SK-N-SH (cell line): ENCODE measurements around the gene CBFA2T3. TPM values are rescaled to one million over a fixed set of nuclear protein-coding genes. Genes with fewer than 3 reads are reported as not detected.
"Not testable (repeated sequence)": the region's sequence is repeated elsewhere in the genome, so short reads cannot be mapped to it uniquely, and the experiment has no call there.

ENCODE experiments used
- CTCF ChIA-PET: fragments of 300-600, 350-600 bp; formaldehyde crosslinking; extraction: SDS; loops from one replicate; lab custom pipeline; 2021; lab: Yijun Ruan, JAX
- POLR2A ChIA-PET: fragments of 350-600 bp; sonication (Branson Sonifier 250); formaldehyde crosslinking; extraction: SDS; loops from one replicate; lab custom pipeline; 2020; ENCODE audit warnings: antibody characterized with exemption, inconsistent platforms; lab: Yijun Ruan, JAX
- DNase-seq: peaks from one replicate; pipeline ENCODE4 v3.0.0; 2012
- H2AFZ ChIP-seq: fragments of 200-600 bp; sonication (generic); 2 replicates; pipeline ENCODE4 v1.8.1; 2016; ENCODE audit warnings: antibody characterized with exemption, mild to moderate bottlenecking, low read depth
- H3F3A ChIP-seq: fragments of 200-600 bp; sonication (generic); replicated peaks from 2 replicates; pipeline ENCODE3; 2016; ENCODE audit warnings: antibody characterized with exemption, mild to moderate bottlenecking; ENCODE audit not compliant: insufficient read depth
- H3K27ac ChIP-seq, 2 experiments: fragments of 200-500 bp in 1 of 2; fragments of 200-600 bp in 1 of 2; sonication (Bioruptor generic) in 1 of 2; sonication (generic), shearing (Covaris generic) in 1 of 2; 2 replicates each; pipeline versions ENCODE4 v1.5.1 to v1.6.1; 2014 to 2016; ENCODE audit warnings: low read depth in 2 of 2, inconsistent platforms in 1 of 2, low read length in 1 of 2, mild to moderate bottlenecking in 1 of 2, mixed read lengths in 1 of 2
- H3K27me3 ChIP-seq: fragments of 200-600 bp; sonication (generic), shearing (Covaris generic); 2 replicates; pipeline ENCODE4 v1.6.1; 2016; ENCODE audit warnings: mixed run types; ENCODE audit not compliant: insufficient read depth
- H3K36me3 ChIP-seq, 2 experiments: fragments of 200-500 bp in 1 of 2; fragments of 200-600 bp in 1 of 2; sonication (Bioruptor generic) in 1 of 2; sonication (generic) in 1 of 2; replicated peaks in 1 of 2; 2 replicates each; pipeline versions ENCODE3 to v1.5.1; 2014 to 2016; ENCODE audit warnings: low read length in 1 of 2, mild to moderate bottlenecking in 1 of 2; ENCODE audit not compliant: insufficient read depth in 2 of 2, control insufficient read depth in 1 of 2
- H3K4me1 ChIP-seq, 2 experiments: fragments of 200-500 bp in 1 of 2; fragments of 200-600 bp in 1 of 2; sonication (Bioruptor generic) in 1 of 2; sonication (generic), shearing (Covaris generic) in 1 of 2; 2 replicates each; pipeline versions ENCODE4 v1.5.1 to v1.6.1; 2014 to 2016; ENCODE audit warnings: low read depth in 1 of 2, low read length in 1 of 2, mixed run types in 1 of 2; ENCODE audit not compliant: insufficient read depth in 2 of 2, control insufficient read depth in 1 of 2
- H3K4me2 ChIP-seq: fragments of 200-600 bp; sonication (generic), shearing (Covaris generic); 2 replicates; pipeline ENCODE4 v1.6.1; 2017; ENCODE audit warnings: mixed run types
- H3K4me3 ChIP-seq, 2 experiments: fragments of 200-500 bp in 1 of 2; fragments of 200-600 bp in 1 of 2; sonication (Bioruptor generic) in 1 of 2; sonication (generic), shearing (Covaris generic) in 1 of 2; 2 replicates each; pipeline versions ENCODE4 v1.5.1 to v1.8.1; 2014 to 2016; ENCODE audit warnings: low read depth in 2 of 2, inconsistent platforms in 1 of 2, low read length in 1 of 2, mild to moderate bottlenecking in 1 of 2, mixed read lengths in 1 of 2, moderate library complexity in 1 of 2
- H3K79me2 ChIP-seq: fragments of 200-600 bp; sonication (generic); 2 replicates; pipeline ENCODE4 v1.8.1; 2017; ENCODE audit warnings: mild to moderate bottlenecking; ENCODE audit not compliant: insufficient read depth
- H3K9ac ChIP-seq: fragments of 200-600 bp; sonication (generic); 2 replicates; pipeline ENCODE4 v1.6.1; 2017; ENCODE audit warnings: mixed run types
- H3K9me2 ChIP-seq: fragments of 200-600 bp; sonication (generic); 2 replicates; pipeline ENCODE4 v1.6.1; 2017; ENCODE audit warnings: mixed run types
- H3K9me3 ChIP-seq: fragments of 200-600 bp; sonication (generic); 2 replicates; pipeline ENCODE4 v1.6.1; 2017; ENCODE audit warnings: mixed run types, mild to moderate bottlenecking, moderate library complexity
- H4K20me1 ChIP-seq: fragments of 200-600 bp; sonication (generic); 2 replicates; pipeline ENCODE4 v1.6.1; 2017; ENCODE audit warnings: mild to moderate bottlenecking, mixed run types; ENCODE audit not compliant: insufficient read depth
- EP300 ChIP-seq, 2 experiments: IDR thresholded peaks; 2 replicates each; pipeline versions ENCODE4 v1.4.0 to v1.6.1; 2012; ENCODE audit warnings: borderline replicate concordance in 1 of 2, low read depth in 1 of 2, low read length in 1 of 2
- EZH2phosphoT487 ChIP-seq: fragments of 200-600 bp; sonication (generic); IDR thresholded peaks from 2 replicates; pipeline ENCODE4 v1.6.1; 2017; ENCODE audit warnings: low read depth, mixed run types, mild to moderate bottlenecking, antibody characterized with exemption, moderate library complexity, borderline replicate concordance
- GATA2 ChIP-seq: sonication (generic); formaldehyde crosslinking; IDR thresholded peaks from 2 replicates; pipeline ENCODE4 v1.5.0; 2020; ENCODE audit warnings: mild to moderate bottlenecking, missing genetic modification reagents
- JUND ChIP-seq: IDR thresholded peaks from 2 replicates; pipeline ENCODE4 v1.4.0; 2012
- NFIC ChIP-seq: IDR thresholded peaks from 2 replicates; pipeline ENCODE4 v1.4.0; 2012; ENCODE audit warnings: borderline replicate concordance
- RCOR1 ChIP-seq: fragments of 150-350 bp; IDR thresholded peaks from 2 replicates; pipeline ENCODE4 v1.6.1; 2017; ENCODE audit warnings: antibody characterized with exemption, low read length
- RXRA ChIP-seq: IDR thresholded peaks from 2 replicates; pipeline ENCODE4 v1.4.0; 2012; ENCODE audit warnings: low read depth, mild to moderate bottlenecking, borderline replicate concordance
- SIN3A ChIP-seq: IDR thresholded peaks from 2 replicates; pipeline ENCODE4 v1.6.1; 2012; ENCODE audit warnings: low read depth, mild to moderate bottlenecking, low read length, moderate library complexity, borderline replicate concordance
- SMC3 ChIP-seq: IDR thresholded peaks from 2 replicates; pipeline ENCODE4 v1.6.1; 2012; ENCODE audit warnings: low read depth, low read length, improper control_type of control experiment
- USF2 ChIP-seq: fragments of 150-350 bp; IDR thresholded peaks from 2 replicates; pipeline ENCODE4 v1.6.1; 2017; ENCODE audit warnings: antibody characterized with exemption, low read length, low read depth, borderline replicate concordance
- YY1 ChIP-seq: IDR thresholded peaks from 2 replicates; pipeline ENCODE4 v1.4.0; 2012; ENCODE audit warnings: low read depth, mild to moderate bottlenecking
- WGBS: methylation state at CpG from one replicate; pipeline ENCODE4 v1.1.6; 2017; ENCODE audit warnings: low lambda C conversion rate; 5-methylcytosine and 5-hydroxymethylcytosine counted together
- polyA plus RNA-seq, 3 experiments: library from polyadenylated mRNA; depleted of rRNA; stranded (reverse); fragments of >200 nt; gene quantifications; 2 replicates each; pipeline ENCODE4 v1.2.3, GENCODE V29; 2012

Gene CBFA2T3
- polyA plus RNA-seq, 1 of the 3 experiments (the other 2 are of a cell fraction), result not detected

DNA sequence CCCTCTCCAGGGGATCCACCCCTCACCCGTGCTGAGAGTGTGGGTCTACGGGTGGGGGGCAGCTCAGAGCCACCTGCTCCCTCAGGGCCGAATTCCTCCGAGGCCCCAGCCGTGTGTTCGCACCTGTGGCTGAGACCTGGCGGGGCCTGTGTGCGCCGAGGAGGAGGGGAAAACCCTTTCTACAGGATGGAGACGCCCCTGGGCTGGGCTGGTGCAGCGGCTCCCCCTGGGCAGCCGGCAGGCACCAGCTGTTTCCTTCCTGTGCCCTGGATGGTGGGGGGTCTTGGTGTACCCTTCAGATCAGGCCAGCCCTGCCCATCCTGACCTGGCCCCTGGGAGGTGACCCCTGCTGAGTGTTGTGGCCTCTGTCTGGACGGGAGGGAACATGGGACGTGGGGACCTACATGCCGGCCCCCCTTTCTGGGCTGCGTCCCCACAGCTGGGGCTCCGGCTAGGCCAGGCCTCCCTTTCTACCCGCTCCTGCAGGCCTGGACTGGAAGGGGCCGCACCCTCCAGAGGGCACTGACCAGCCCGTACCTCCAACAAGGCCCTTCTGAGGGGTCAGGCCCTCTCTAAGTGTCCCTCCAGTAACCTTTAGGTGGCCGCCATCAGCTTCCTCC is 82.2 kb downstream of the CBFA2T3 start:
- no peaks in the 10 kb centered on the region for H3K9me3 ChIP-seq
- ChIA-PET CTCF (no interaction called here), POLR2A (no interaction called here)
- H3K9ac ChIP-seq, result no peak overlapping the region
- no peak overlapping the region for H3K4me3 ChIP-seq
- peaks cover 65% of the 10 kb centered on the region for H3K27me3 ChIP-seq
- no peak overlapping the region for H2AFZ ChIP-seq
- H3F3A ChIP-seq, result no peaks in the 10 kb centered on the region
- no peak overlapping the region for H3K4me2 ChIP-seq
- 75% methylated on average over 13 of the region's 21 CpGs for WGBS
- H4K20me1 ChIP-seq, result no peaks in the 10 kb centered on the region
- no peaks in the 10 kb centered on the region for H3K36me3 ChIP-seq
- TF ChIP-seq GATA2 (CRISPR knock-in tag), result no peak
- no peak for TF ChIP-seq EP300 (IDR thresholded peaks at IDR 0.05; ENCODE audit: borderline replicate concordance in 1 of 2, low read depth in 1 of 2, low read length in 1 of 2)
- no peak for TF ChIP-seq JUND
- no peak for TF ChIP-seq SIN3A
- H3K27ac ChIP-seq, result no peak overlapping the region
- H3K9me2 ChIP-seq, result no peaks in the 10 kb centered on the region
- no peak for DNase-seq
- H3K4me1 ChIP-seq, result no peaks in the 10 kb centered on the region
- H3K79me2 ChIP-seq, result no peaks in the 10 kb centered on the region

- CTCF ChIA-PET, H3K79me2 ChIP-seq, H3K4me3 ChIP-seq, H3K27ac ChIP-seq, H3K9ac ChIP-seq, H4K20me1 ChIP-seq, H3K36me3 ChIP-seq, H3K9me3 ChIP-seq, H3K4me1 ChIP-seq, H3F3A ChIP-seq, H3K9me2 ChIP-seq, DNase-seq, POLR2A ChIA-PET, H3K4me2 ChIP-seq, H2AFZ ChIP-seq: not testable (repeated sequence)
- WGBS, result 92% methylated on average over 4 of the region's 6 CpGs
- peaks cover 64% of the 10 kb centered on the region for H3K27me3 ChIP-seq
These were observed 82.7 kb downstream of the CBFA2T3 start for GRCh38 chr16:88894266-88894665.

- Histone ChIP-seq H2AFZ (no peak overlapping the region), H3K79me2 (no peaks in the 10 kb centered on the region), H3K4me1 (no peaks in the 10 kb centered on the region; a peak in 1 of 4 replicates), H3K27ac (no peak overlapping the region), H3K4me3 (no peak overlapping the region), H4K20me1 (no peaks in the 10 kb centered on the region), H3K9me3 (no peaks in the 10 kb centered on the region), H3K36me3 (no peaks in the 10 kb centered on the region), H3K9me2 (no peaks in the 10 kb centered on the region), H3K9ac (no peak overlapping the region), H3F3A (no peaks in the 10 kb centered on the region), H3K27me3 (peaks cover 55% of the 10 kb centered on the region), H3K4me2 (no peak overlapping the region)
- DNase-seq, result no peak
- ChIA-PET CTCF (no interaction called here), POLR2A (no interaction called here)
- no peak for TF ChIP-seq NFIC
- TF ChIP-seq EZH2phosphoT487, result no peak
- TF ChIP-seq RCOR1, result no peak
- no peak for TF ChIP-seq YY1
- no peak for TF ChIP-seq SMC3
- no peak for TF ChIP-seq USF2
- TF ChIP-seq RXRA, result no peak
- 62% methylated on average over 5 of the region's 19 CpGs for WGBS
These were observed 83.7 kb downstream of the CBFA2T3 start for GRCh38 chr16:88893127-88893968.
